HepG2 (cell line): ENCODE results near the gene SMPD2.

ENCODE experiments used
- CEBPB ChIP-seq: IDR thresholded peaks from 2 replicates; pipeline ENCODE4 v1.6.1; 2011; ENCODE audit warnings: low read depth, low read length, improper control_type of control experiment, borderline replicate concordance
- DMTF1 ChIP-seq: sonication (generic); formaldehyde crosslinking; IDR thresholded peaks from 2 replicates; pipeline ENCODE4 v1.4.0; 2020; ENCODE audit warnings: mild to moderate bottlenecking, missing genetic modification reagents
- EZH2 ChIP-seq: conservative IDR thresholded peaks from 2 replicates; pipeline ENCODE4 v1.6.1; 2012; ENCODE audit warnings: mild to moderate bottlenecking, low read depth, low read length, moderate library complexity
- FOXK1 ChIP-seq: sonication (generic); formaldehyde crosslinking; IDR thresholded peaks from 2 replicates; pipeline ENCODE4 v1.4.0; 2020; ENCODE audit warnings: low read depth, missing genetic modification reagents, borderline replicate concordance
- HNRNPUL1 ChIP-seq: fragments of 200-400 bp; formaldehyde crosslinking; IDR thresholded peaks from 2 replicates; pipeline ENCODE4 v1.6.1; 2017; ENCODE audit warnings: low read depth, mild to moderate bottlenecking, low read length, moderate library complexity
- IKZF1 ChIP-seq: fragments of 450-650 bp; IDR thresholded peaks from 2 replicates; pipeline ENCODE4 v1.7.1; 2016
- JUND ChIP-seq: sonication (generic); formaldehyde crosslinking; IDR thresholded peaks from 2 replicates; pipeline ENCODE4 v1.8.0; 2022; ENCODE audit warnings: mild to moderate bottlenecking, missing genetic modification reagents
- MAFK ChIP-seq, 2 experiments: IDR thresholded peaks in 1 of 2; conservative IDR thresholded peaks in 1 of 2; 2 replicates each; pipeline ENCODE4 v1.6.1; 2011; ENCODE audit warnings: improper control_type of control experiment in 2 of 2, low read length in 2 of 2
- NR1H2 ChIP-seq: sonication (generic); formaldehyde crosslinking; IDR thresholded peaks from 2 replicates; pipeline ENCODE4 v1.8.1; 2022; ENCODE audit warnings: low read depth, missing genetic modification reagents, borderline replicate concordance
- TAF1 ChIP-seq: sonication (generic); formaldehyde crosslinking; IDR thresholded peaks from 2 replicates; pipeline ENCODE4 v1.4.0; 2020; ENCODE audit warnings: missing genetic modification reagents
- TBP ChIP-seq: sonication (generic); formaldehyde crosslinking; IDR thresholded peaks from 2 replicates; pipeline ENCODE4 v1.5.0; 2020; ENCODE audit warnings: missing genetic modification reagents
- ZBTB7A ChIP-seq: sonication (generic); formaldehyde crosslinking; IDR thresholded peaks from 2 replicates; pipeline ENCODE4 v1.8.0; 2022; ENCODE audit warnings: mild to moderate bottlenecking, missing genetic modification reagents

- no peak for TF ChIP-seq FOXK1 (CRISPR knock-in tag)
- no peak for TF ChIP-seq NR1H2 (CRISPR knock-in tag)
- TF ChIP-seq ZBTB7A (CRISPR knock-in tag), result no peak
- no peak for TF ChIP-seq JUND (CRISPR knock-in tag)
- TF ChIP-seq MAFK (conservative IDR thresholded peaks at IDR 0.05 in 1 of 2, IDR thresholded peaks at IDR 0.05 in 1 of 2; ENCODE audit: low read length in 2 of 2), result no peak
- TF ChIP-seq DMTF1, result no peak
- TF ChIP-seq EZH2, result no peak
- TF ChIP-seq IKZF1, result no peak
- TF ChIP-seq TBP, result no peak
- no peak for TF ChIP-seq HNRNPUL1
- TF ChIP-seq CEBPB, result no peak
- no peak for TF ChIP-seq TAF1 (CRISPR knock-in tag)
Observed at GRCh38 chr6:109461733-109462526, 21.4 kb downstream of the SMPD2 start.
